HCT116 (cell line): Measurements from ENCODE around the gene JCAD. TPM values are rescaled to one million over a fixed set of nuclear protein-coding genes. Genes with fewer than 3 reads are reported as not detected.

Experiments
- ATAC-seq: fragments of 200-7000 bp; cut with Tn5 transposase; 2 replicates; pipeline ENCODE4 v1.9.1; 2020; ENCODE audit warnings: mild to moderate bottlenecking, moderate library complexity
- BruUV-seq: library from RNA; stranded (reverse); fragments of 400-500 nt; replicated peaks from 2 replicates; lab custom pipeline; 2021; lab: Mats Ljungman, UMichigan
- CTCF ChIA-PET: fragments of 300-600 bp; sonication (Branson Sonifier 250); formaldehyde crosslinking; loops from one replicate; lab custom pipeline; 2021; ENCODE audit warnings: antibody characterized with exemption; lab: Charles Lee
- POLR2A ChIA-PET: fragments of 300-600, 350-600 bp; sonication (Branson Sonifier 250); formaldehyde crosslinking; loops from one replicate; lab custom pipeline; 2021; ENCODE audit warnings: antibody characterized with exemption; lab: Charles Lee
- RAD21 ChIA-PET, 2 experiments: fragments of 300-600 bp; sonication (Branson Sonifier 250); formaldehyde crosslinking; loops; one replicate each; lab custom pipeline; 2023; ENCODE audit warnings: low total read pairs in 2 of 2; ENCODE audit not compliant: uncharacterized antibody in 2 of 2, unreplicated experiment in 2 of 2, low non-redundant PET in 1 of 2; lab: Charles Lee
- DNase-seq: peaks from one replicate; pipeline ENCODE4 v3.0.0-alpha.2; 2010; ENCODE audit warnings: low read depth, low spot score
- H2AFZ ChIP-seq: fragments of 200-600 bp; shearing (Covaris generic), sonication (generic); 2 replicates; pipeline ENCODE4 v1.6.1; 2017; ENCODE audit warnings: low read depth, mixed run types, mixed read lengths, antibody characterized with exemption, low read length; ENCODE audit not compliant: poor library complexity, severe bottlenecking
- H3K27ac ChIP-seq: 2 replicates; pipeline ENCODE4 v1.5.1; 2012; ENCODE audit warnings: low read depth, low read length
- H3K27me3 ChIP-seq: fragments of 200-600 bp; sonication (generic); 2 replicates; pipeline ENCODE4 v1.6.1; 2016; ENCODE audit warnings: mixed run types, low read length, mixed read lengths; ENCODE audit not compliant: insufficient read depth
- H3K36me3 ChIP-seq, 2 experiments: fragments of 200-500 bp in 1 of 2; fragments of 200-600 bp in 1 of 2; sonication (Bioruptor generic) in 1 of 2; sonication (generic) in 1 of 2; 2 replicates each; pipeline versions ENCODE4 v1.5.1 to v1.6.1; 2014 to 2016; ENCODE audit warnings: low read length in 2 of 2, inconsistent platforms in 1 of 2, mixed read lengths in 1 of 2, mixed run types in 1 of 2; ENCODE audit not compliant: insufficient read depth in 2 of 2, control insufficient read depth in 1 of 2
- H3K4me1 ChIP-seq, 2 experiments: fragments of 200-600 bp in 1 of 2; sonication (generic) in 1 of 2; 2 replicates each; pipeline versions ENCODE4 v1.5.1 to v1.6.1; 2012 to 2017; ENCODE audit warnings: low read length in 2 of 2, inconsistent platforms in 1 of 2, mild to moderate bottlenecking in 1 of 2, mixed read lengths in 1 of 2, mixed run types in 1 of 2, moderate library complexity in 1 of 2; ENCODE audit not compliant: insufficient read depth in 2 of 2, control insufficient read depth in 1 of 2
- H3K4me2 ChIP-seq: fragments of 200-600 bp; sonication (generic); 2 replicates; pipeline ENCODE4 v1.6.1; 2017; ENCODE audit warnings: mixed run types, low read length, mixed read lengths
- H3K4me3 ChIP-seq, 2 experiments: fragments of 200-600 bp in 1 of 2; sonication (generic) in 1 of 2; replicated peaks in 1 of 2; 2 replicates each; pipeline ENCODE4 v1.5.1; 2011 to 2016; ENCODE audit warnings: low read length in 2 of 2, control low read depth in 1 of 2, low read depth in 1 of 2, mild to moderate bottlenecking in 1 of 2, mixed read lengths in 1 of 2, mixed run types in 1 of 2
- H3K79me2 ChIP-seq: fragments of 200-600 bp; sonication (generic); 2 replicates; pipeline ENCODE4 v1.6.1; 2017; ENCODE audit warnings: mild to moderate bottlenecking, mixed run types, low read length, moderate library complexity, mixed read lengths; ENCODE audit not compliant: insufficient read depth
- H3K9ac ChIP-seq: fragments of 200-600 bp; sonication (generic); 2 replicates; pipeline ENCODE4 v1.6.1; 2016; ENCODE audit warnings: low read length, mixed read lengths
- H3K9me2 ChIP-seq: fragments of 200-600 bp; sonication (generic), shearing (Covaris generic); 2 replicates; pipeline ENCODE4 v1.6.1; 2017; ENCODE audit warnings: mixed run types, mild to moderate bottlenecking, moderate library complexity; ENCODE audit not compliant: insufficient read depth
- H3K9me3 ChIP-seq, 2 experiments: fragments of 200-500 bp in 1 of 2; fragments of 200-600 bp in 1 of 2; sonication (Bioruptor generic) in 1 of 2; sonication (generic) in 1 of 2; 2 replicates each; pipeline ENCODE4 v1.6.1; 2014 to 2017; ENCODE audit warnings: low read length in 2 of 2, mixed read lengths in 2 of 2, inconsistent platforms in 1 of 2, low read depth in 1 of 2, mild to moderate bottlenecking in 1 of 2, mixed run types in 1 of 2, moderate library complexity in 1 of 2; ENCODE audit not compliant: control insufficient read depth in 1 of 2, insufficient read depth in 1 of 2
- H4K20me1 ChIP-seq: fragments of 200-600 bp; sonication (generic), shearing (Covaris generic); 2 replicates; pipeline ENCODE4 v1.6.1; 2017; ENCODE audit warnings: mixed run types, mild to moderate bottlenecking, moderate library complexity; ENCODE audit not compliant: insufficient read depth
- CBX3 ChIP-seq: IDR thresholded peaks from 2 replicates; pipeline ENCODE4 v1.6.1; 2012; ENCODE audit warnings: low read depth
- EGR1 ChIP-seq: IDR thresholded peaks from 2 replicates; pipeline ENCODE4 v1.6.1; 2012; ENCODE audit warnings: low read depth
- POLR2A ChIP-seq: IDR thresholded peaks from 2 replicates; pipeline ENCODE4 v1.7.0; 2011; ENCODE audit warnings: borderline replicate concordance; ENCODE audit not compliant: insufficient read depth, insufficient read length; ENCODE audit errors: extremely low read depth
- SP1 ChIP-seq: IDR thresholded peaks from 2 replicates; pipeline ENCODE4 v1.6.1; 2012; ENCODE audit warnings: low read depth
- SRF ChIP-seq: IDR thresholded peaks from 2 replicates; pipeline ENCODE4 v1.6.1; 2012; ENCODE audit warnings: low read depth
- ZFX ChIP-seq: fragments of 450-650 bp; IDR thresholded peaks from 2 replicates; pipeline ENCODE4 v1.6.1; 2017
- ZNF274 ChIP-seq: fragments of 200-500 bp; sonication (Bioruptor generic); IDR thresholded peaks from 2 replicates; pipeline ENCODE4 v1.6.1; 2014; ENCODE audit warnings: mild to moderate bottlenecking, low read depth, low read length, inconsistent platforms
- intact Hi-C: fragments of 100-400 bp; cut with micrococcal nuclease; formaldehyde crosslinking; loops from 2 replicates; pipeline ENCODE4 v1.10.0; 2022
- total RNA-seq: library from RNA; stranded (reverse); gene quantifications from one replicate; pipeline ENCODE4 v1.2.1, GENCODE V29; 2021; ENCODE audit not compliant: unreplicated experiment
- TF ChIP-seq, protein P1 (sequence below): IDR thresholded peaks from 2 replicates; pipeline ENCODE4 v1.6.1; 2011; ENCODE audit warnings: mild to moderate bottlenecking, low read length, moderate library complexity; ENCODE audit not compliant: insufficient replicate concordance; ENCODE audit errors: extremely low read depth
- TF ChIP-seq, protein P2 (sequence below): IDR thresholded peaks from 2 replicates; pipeline ENCODE4 v1.6.1; 2012
- TF ChIP-seq, protein P3 (sequence below): IDR thresholded peaks from 2 replicates; pipeline ENCODE4 v1.6.1; 2012; ENCODE audit warnings: low read depth
- TF ChIP-seq, protein P4 (sequence below): IDR thresholded peaks from 2 replicates; pipeline ENCODE4 v1.6.1; 2012

Gene JCAD
- total RNA-seq, 1 experiment from 2014 or later = 17.5 TPM

DNA sequence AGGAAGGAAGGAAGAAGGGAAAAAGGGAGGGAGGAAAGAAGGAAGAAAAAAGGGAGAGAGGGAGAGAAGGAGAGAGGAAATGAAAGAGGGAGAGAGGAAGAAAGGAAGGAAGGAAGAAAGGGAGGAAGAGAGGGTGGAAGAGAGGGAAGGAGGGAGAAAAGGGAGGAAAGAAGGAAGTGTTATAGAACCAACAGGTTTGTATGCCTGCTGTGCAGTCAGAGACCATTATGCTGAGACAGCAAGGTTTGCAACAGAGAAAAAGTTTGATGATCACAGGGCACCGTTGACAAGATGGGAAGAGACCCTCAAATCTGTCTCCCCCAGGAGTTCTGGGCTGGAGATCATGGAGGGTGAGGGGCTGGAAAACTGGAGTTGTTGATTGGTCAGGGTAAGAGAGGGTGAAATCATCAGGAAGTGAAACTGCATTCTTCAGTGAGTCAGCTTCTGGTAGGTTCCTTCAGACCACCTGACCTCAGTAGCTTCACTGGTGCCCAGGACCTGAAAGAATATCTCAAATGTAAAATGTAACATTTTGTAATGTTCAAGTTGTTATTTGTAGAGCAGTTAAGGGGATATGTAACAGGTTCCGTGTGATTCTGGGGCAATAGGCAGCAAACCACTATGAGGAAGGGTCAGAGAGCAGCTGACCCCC, 76.3 kb downstream of the JCAD start:
- intact Hi-C loops = no loop called here
- Histone ChIP-seq H3K9ac (no peak overlapping the region), H3K9me2 (no peaks in the 10 kb centered on the region), H3K9me3 (peaks cover 6% of the 10 kb centered on the region in 2 experiments; a peak in 2 of 4 replicates), H3K4me3 (no peak overlapping the region), H3K4me1 (no peaks in the 10 kb centered on the region), H4K20me1 (no peaks in the 10 kb centered on the region), H3K4me2 (no peak overlapping the region), H3K79me2 (no peaks in the 10 kb centered on the region)
- ATAC-seq = no peak
- POLR2A ChIA-PET = no interaction called here
- DNase-seq = no peak
- CTCF ChIA-PET = no interaction called here
- TF ChIP-seq, protein P1, sequence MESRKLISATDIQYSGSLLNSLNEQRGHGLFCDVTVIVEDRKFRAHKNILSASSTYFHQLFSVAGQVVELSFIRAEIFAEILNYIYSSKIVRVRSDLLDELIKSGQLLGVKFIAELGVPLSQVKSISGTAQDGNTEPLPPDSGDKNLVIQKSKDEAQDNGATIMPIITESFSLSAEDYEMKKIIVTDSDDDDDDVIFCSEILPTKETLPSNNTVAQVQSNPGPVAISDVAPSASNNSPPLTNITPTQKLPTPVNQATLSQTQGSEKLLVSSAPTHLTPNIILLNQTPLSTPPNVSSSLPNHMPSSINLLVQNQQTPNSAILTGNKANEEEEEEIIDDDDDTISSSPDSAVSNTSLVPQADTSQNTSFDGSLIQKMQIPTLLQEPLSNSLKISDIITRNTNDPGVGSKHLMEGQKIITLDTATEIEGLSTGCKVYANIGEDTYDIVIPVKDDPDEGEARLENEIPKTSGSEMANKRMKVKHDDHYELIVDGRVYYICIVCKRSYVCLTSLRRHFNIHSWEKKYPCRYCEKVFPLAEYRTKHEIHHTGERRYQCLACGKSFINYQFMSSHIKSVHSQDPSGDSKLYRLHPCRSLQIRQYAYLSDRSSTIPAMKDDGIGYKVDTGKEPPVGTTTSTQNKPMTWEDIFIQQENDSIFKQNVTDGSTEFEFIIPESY = no peak
- TF ChIP-seq CBX3 = peak; percentile 37; the same call in 1 of the 2 replicates
- TF ChIP-seq, all 23 proteins: peak for 1
- no peak overlapping the region for H2AFZ ChIP-seq
- RAD21 ChIA-PET = no interaction called here
- H3K36me3 ChIP-seq = no peaks in the 10 kb centered on the region
- H3K27ac ChIP-seq = no peak overlapping the region
- BruUV-seq = no TSS peak
- H3K27me3 ChIP-seq = no peaks in the 10 kb centered on the region

DNA sequence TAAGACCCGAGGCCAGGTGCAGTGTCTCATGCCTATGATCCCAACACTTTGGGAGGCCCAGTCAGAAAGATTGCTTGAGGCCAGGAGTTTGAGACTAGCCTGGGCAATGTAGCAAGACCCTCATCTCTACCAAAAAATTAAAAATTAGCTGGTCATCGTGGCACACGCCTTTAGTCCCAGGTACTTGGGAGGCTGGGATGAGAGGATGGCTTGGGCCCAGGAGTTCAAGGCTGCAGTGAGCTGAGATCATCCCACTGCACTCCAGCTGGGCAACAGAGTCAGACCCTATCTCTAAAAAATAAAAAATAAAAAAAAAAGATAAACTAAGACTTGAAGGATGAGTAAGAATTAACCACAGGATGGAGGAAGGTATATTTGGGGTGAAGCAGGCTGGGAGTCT, 77.9 kb downstream of the JCAD start:
- no peaks in the 10 kb centered on the region for H3K79me2 ChIP-seq
- no peak overlapping the region for H3K27ac ChIP-seq
- no peak overlapping the region for H3K9ac ChIP-seq
- no peak overlapping the region for H3K4me3 ChIP-seq
- intact Hi-C loops = no loop called here
- no peak for DNase-seq
- no peak for ATAC-seq
- no peaks in the 10 kb centered on the region for H3K4me1 ChIP-seq
- no peak overlapping the region for H2AFZ ChIP-seq
- no peaks in the 10 kb centered on the region for H3K36me3 ChIP-seq
- peaks cover 6% of the 10 kb centered on the region in 2 experiments; a peak in 2 of 4 replicates for H3K9me3 ChIP-seq
- POLR2A ChIA-PET = no interaction called here
- no peaks in the 10 kb centered on the region for H3K27me3 ChIP-seq
- no TSS peak for BruUV-seq
- no peak overlapping the region for H3K4me2 ChIP-seq
- CTCF ChIA-PET = no interaction called here
- no peaks in the 10 kb centered on the region for H4K20me1 ChIP-seq
- no peak for TF ChIP-seq POLR2A
- TF ChIP-seq, protein P2, sequence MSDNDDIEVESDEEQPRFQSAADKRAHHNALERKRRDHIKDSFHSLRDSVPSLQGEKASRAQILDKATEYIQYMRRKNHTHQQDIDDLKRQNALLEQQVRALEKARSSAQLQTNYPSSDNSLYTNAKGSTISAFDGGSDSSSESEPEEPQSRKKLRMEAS = no peak
- TF ChIP-seq, protein P1 = no peak
- TF ChIP-seq ZNF274 = no peak
- TF ChIP-seq ZFX = no peak
- TF ChIP-seq, protein P3, sequence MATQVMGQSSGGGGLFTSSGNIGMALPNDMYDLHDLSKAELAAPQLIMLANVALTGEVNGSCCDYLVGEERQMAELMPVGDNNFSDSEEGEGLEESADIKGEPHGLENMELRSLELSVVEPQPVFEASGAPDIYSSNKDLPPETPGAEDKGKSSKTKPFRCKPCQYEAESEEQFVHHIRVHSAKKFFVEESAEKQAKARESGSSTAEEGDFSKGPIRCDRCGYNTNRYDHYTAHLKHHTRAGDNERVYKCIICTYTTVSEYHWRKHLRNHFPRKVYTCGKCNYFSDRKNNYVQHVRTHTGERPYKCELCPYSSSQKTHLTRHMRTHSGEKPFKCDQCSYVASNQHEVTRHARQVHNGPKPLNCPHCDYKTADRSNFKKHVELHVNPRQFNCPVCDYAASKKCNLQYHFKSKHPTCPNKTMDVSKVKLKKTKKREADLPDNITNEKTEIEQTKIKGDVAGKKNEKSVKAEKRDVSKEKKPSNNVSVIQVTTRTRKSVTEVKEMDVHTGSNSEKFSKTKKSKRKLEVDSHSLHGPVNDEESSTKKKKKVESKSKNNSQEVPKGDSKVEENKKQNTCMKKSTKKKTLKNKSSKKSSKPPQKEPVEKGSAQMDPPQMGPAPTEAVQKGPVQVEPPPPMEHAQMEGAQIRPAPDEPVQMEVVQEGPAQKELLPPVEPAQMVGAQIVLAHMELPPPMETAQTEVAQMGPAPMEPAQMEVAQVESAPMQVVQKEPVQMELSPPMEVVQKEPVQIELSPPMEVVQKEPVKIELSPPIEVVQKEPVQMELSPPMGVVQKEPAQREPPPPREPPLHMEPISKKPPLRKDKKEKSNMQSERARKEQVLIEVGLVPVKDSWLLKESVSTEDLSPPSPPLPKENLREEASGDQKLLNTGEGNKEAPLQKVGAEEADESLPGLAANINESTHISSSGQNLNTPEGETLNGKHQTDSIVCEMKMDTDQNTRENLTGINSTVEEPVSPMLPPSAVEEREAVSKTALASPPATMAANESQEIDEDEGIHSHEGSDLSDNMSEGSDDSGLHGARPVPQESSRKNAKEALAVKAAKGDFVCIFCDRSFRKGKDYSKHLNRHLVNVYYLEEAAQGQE = no peak
- TF ChIP-seq SRF = no peak
- no peak for TF ChIP-seq EGR1
- TF ChIP-seq SP1 = no peak
- TF ChIP-seq, protein P4, sequence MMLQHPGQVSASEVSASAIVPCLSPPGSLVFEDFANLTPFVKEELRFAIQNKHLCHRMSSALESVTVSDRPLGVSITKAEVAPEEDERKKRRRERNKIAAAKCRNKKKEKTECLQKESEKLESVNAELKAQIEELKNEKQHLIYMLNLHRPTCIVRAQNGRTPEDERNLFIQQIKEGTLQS = no peak
- RAD21 ChIA-PET = no interaction called here
- no peaks in the 10 kb centered on the region for H3K9me2 ChIP-seq
